Left hindlimb (tissue), 1 donor: ENCODE data around the gene RFT1.

Source experiments
- DNase-seq: peaks from one replicate; pipeline ENCODE4 v3.0.0-alpha.2; 2018

RFT1 gene, protein sequence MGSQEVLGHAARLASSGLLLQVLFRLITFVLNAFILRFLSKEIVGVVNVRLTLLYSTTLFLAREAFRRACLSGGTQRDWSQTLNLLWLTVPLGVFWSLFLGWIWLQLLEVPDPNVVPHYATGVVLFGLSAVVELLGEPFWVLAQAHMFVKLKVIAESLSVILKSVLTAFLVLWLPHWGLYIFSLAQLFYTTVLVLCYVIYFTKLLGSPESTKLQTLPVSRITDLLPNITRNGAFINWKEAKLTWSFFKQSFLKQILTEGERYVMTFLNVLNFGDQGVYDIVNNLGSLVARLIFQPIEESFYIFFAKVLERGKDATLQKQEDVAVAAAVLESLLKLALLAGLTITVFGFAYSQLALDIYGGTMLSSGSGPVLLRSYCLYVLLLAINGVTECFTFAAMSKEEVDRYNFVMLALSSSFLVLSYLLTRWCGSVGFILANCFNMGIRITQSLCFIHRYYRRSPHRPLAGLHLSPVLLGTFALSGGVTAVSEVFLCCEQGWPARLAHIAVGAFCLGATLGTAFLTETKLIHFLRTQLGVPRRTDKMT

DNA sequence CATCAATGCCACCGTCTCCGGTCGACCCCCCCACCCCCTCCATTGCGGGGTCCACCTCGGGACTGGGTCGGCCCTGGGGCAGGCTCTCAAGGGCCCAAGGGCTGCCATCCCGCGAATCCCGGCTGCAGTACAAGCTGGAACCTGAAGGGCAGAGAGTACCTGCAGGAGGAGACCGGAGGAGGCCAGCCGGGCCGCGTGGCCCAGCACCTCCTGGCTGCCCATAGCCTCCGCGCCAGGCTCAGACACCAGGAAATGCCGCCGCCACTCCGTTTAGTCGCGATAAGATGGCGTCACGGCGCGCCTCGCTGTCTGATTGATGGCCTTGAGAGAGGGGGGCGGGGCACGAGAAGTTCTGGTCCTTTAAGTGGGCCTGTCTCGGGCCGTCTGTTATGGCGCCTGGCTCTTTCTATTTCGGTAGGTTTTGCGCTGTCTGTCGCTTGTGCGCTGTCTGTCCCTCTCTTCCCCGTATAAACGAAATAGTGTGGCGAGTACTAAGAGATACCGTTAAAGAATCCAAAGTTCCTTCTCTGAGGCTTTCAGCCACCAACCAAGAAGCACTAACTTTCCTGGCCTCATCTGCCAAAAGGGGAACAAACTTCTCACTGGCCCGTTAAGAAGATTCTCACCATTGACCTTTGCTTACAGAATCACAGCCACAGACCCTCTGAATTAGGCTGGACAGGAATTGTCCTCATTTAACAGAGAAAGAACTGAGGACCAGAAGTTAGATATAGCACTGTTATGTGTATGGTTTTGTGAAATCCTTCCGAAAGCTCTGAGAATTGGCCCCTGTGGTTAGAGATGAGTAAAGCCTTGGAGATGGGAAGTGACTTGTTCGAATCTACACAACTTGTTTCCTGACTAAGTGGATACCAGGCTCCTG lies at the start of gene RFT1:
TSS of gene RFT1 (minus strand) at position 257 of the 883 bp plus-strand sequence. CDS start at position 222, 35 bp downstream.
- DNase-seq = peak; percentile 97

DNA sequence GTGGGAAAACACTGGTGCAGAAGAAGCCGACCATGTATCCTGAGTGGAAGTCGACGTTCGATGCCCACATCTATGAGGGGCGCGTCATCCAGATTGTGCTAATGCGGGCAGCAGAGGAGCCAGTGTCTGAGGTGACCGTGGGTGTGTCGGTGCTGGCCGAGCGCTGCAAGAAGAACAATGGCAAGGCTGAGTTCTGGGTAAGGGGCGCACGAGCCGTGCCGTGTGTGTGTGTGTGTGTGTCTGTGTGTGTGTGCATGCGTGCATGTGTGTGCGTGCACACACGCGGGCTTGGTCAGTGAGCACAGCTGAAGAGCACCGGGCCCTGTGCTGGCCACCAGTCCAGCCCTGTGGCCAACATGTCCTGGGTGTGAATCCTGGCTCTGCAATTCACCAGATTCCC lies 49.3 kb upstream of the RFT1 start:
- DNase-seq = no peak

DNA sequence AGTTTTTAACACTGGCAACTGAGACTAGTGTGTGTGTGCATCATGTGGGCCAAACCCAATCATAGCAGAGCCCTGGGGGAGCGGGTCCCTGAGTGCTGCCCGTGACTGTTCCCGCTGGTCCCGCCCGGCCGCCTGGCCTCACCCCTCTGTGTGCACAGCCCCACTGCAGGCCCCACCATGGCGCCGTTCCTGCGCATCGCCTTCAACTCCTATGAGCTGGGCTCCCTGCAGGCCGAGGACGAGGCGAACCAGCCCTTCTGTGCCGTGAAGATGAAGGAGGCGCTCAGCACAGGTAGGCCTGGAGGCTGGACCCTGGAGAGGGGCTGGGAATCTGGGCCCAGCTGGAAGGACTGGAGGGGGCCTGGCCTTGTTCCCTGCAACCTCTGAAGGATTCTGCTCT lies 48.0 kb upstream of the RFT1 start:
- no peak for DNase-seq

DNA sequence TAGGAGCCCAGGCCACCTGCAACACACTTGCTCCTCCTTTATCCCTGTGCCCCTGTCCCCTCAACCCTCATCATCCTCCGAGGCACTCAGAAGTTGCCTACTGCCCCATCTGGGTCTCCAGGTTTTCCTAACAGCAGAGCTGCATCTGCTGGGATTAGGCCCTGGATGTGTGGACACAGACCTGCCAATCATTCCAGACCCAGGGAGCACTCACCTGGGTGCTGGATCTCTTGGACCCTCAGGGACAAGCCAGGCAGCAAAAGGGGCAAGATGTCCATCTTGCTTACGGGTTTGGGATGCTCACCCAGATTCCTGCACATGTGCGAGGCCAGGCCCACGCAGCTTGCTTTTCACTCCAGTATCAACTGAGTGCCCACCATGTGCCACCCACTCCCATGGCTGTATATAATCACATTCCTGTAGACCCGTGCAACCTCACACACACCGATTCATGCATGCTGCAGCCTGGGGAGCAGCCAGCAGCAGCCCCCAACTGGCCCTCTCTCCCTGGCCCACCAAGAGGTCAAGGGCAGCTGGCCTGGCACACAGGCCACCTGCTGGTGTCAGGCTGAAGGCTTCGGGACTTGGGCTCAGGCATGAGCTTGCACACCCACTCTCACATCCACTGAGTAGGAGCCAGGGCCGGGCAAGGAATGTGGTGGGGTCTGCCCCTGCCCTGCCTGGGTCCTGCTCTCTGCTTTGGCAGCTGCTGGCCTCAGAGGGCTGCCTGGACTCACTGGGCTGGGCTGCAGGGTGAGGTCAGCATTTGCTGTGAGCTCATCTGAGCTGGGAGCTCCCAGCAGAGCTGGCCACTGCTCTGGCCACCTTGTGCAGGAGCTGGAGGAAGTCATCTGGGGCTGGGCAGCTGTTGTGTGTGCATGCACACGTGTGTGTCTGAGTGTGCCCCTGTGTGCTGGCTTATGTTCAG lies 45.6 kb upstream of the RFT1 start:
- DNase-seq = no peak

DNA sequence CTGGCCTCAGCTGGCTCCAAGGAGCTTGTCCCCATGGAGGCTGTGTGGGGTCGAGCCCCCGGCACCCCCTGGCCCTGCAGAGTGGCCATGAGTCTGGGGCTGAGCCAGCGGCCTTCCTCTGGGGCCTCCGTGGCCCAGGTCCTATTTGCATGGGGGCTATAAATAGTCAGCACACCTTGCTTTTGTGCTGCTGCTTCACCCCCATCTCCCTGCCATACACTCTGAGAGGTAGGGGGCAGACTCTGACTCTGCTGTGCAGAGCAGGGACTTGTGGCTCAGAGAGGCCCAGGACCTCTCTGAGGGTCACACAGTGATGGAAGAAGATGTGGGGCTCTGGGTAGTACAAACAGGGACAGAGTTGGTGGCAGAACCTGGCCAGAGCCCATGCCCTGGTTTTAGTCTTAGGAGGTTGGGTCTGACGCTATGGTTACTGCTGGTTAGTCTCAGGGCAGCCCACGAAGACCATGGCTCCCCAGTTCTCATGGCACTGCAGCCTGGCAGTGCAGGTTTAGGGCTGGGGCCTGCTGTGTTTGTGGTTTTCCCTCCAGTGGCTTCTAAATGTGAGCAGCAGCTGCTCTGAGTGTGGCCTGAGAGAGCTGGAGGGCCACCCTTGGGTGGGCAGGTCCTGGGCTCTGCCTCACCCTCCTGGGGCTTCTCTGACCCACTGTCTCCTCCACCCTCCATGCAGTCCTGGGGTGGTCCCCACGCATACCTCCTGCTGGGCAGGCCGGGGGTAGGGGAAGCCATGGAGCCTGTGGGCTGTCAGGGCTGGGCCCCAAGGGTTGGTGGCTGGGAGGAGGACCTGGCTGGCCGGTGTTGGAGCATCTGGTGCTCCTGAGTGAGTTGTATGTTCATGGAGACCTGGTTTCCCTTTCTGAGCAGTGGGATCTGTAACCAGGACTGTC lies 44.4 kb upstream of the RFT1 start:
- DNase-seq = no peak

DNA sequence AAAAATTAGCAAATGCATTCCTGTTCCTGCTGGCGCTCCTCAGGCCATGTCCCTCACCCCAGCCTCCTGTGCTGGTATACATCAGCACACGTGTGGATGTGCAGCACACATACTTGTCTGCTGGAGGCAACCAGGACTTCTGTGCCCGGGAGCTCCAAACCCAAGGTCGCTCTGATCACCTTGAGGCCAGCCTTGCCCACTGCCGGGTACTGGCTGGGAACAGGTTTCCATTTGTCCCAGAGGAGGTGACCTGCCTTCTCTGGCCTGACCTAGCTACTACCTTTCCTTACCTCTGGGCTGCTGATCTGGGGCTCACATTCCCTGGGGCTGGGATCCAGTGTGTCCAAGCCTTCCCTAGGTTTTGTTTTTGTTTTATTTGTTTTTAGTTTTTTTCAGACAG lies 42.9 kb upstream of the RFT1 start:
- DNase-seq = no peak

DNA sequence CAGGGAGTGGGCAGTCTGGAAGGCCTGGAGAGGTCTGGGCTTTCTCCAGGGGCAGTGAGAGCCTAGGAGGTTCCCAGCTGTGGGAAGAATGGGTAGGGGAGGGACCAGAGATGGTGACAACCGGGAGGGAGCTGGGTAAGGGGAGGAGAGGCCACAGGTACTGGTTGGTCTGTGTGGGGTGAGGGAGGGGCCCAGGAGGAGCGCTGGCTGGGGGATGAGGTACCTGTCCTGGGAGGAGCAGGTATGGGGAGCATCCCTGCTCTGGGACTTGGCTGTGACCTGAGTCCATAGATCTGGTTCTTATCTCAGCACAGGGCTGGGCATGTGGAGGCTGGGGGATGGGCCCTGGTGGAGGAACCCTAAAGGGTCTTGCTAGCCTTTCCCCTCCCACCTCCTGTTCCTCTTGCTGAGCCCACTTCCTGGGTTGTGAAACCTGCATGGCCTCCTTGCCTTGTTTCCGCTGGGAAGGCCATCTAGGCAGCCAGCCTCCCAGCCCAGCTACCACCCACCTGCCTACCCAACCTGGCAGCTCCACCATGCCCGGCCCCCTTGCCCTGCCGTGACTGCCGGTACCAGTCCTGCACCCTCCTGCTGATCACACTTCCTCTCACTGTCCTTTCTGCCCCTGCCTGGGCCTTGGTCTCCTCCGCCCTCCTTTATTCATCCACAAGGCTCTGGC lies 41.7 kb upstream of the RFT1 start:
- DNase-seq = no peak

DNA sequence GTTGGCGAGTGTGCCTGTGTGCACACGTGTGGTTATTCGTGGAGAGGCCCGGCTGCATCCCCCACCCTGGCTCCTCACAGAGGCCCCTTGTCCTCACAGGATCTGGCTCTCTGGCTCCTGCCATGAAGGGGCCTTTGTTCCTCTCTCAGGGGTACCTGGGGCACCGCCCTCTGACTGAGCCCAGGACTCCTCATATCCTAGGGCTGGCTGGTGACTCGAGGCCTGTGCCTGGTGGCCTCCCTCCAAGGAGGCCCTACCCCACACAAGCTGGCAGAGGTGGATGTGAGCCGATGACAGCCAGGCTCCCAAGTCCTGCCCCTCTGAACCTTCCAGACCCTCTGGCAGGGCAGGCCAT lies 40.8 kb upstream of the RFT1 start:
- peak; percentile 78 for DNase-seq

DNA sequence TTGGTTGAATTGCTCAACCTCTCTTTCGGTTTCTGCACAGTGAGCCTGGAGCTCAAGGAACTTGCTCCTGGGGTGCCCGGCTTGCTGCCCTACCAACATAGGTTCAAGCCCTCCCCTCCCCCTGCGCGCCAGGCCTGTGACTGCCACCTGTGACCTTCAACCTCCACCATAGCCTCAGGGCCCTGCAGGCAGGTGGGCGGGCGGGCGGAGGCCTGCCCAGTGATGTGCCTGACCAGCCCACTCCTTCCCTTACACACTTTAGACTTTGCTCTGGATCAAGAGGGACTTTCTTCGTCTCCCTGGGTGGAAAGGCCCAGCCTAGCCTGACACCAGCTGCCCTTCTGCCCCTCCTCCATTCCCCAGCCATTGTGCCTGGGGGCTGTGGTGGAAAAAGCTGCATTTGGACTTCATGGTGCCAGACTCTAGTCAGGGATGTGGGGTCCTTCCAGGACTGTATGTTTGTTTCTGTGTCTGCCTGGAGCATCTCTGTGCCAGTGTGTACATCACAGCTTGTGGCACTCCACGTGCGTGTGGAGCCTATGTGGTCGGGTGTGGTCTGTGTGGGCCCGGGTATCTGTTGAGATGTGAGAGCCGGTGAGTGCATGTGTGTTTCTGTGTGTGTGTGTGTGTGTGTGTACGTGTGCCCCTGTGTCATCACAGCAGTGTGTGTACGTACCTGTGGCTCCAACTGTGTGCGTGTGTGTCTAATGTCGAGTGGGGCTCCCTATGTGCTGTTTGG lies 40.3 kb upstream of the RFT1 start:
- no peak for DNase-seq

DNA sequence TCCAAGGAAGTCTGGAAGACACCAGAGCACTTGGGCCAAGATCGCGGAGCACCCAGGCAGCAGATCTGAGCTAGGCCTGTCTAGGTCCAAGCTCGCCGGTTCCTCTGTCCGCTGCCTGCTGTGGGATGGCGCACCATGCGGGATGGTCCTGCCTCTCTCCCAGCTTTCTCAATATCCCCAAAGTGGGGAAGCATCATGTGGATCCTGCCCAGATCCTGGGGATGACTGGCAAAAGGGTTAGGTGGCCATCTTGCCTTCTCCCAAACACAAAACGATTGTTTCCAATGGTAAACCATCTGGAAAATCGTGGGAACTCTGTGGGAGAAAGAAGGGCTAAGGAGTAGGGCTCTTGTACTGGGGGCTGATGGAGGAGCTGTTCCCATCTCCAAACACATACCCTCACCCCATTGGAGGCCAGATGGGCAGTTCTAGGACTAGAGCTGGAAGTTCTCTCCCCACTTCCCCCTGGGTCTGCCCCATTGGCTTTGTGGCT lies 39.6 kb upstream of the RFT1 start:
- DNase-seq = no peak

DNA sequence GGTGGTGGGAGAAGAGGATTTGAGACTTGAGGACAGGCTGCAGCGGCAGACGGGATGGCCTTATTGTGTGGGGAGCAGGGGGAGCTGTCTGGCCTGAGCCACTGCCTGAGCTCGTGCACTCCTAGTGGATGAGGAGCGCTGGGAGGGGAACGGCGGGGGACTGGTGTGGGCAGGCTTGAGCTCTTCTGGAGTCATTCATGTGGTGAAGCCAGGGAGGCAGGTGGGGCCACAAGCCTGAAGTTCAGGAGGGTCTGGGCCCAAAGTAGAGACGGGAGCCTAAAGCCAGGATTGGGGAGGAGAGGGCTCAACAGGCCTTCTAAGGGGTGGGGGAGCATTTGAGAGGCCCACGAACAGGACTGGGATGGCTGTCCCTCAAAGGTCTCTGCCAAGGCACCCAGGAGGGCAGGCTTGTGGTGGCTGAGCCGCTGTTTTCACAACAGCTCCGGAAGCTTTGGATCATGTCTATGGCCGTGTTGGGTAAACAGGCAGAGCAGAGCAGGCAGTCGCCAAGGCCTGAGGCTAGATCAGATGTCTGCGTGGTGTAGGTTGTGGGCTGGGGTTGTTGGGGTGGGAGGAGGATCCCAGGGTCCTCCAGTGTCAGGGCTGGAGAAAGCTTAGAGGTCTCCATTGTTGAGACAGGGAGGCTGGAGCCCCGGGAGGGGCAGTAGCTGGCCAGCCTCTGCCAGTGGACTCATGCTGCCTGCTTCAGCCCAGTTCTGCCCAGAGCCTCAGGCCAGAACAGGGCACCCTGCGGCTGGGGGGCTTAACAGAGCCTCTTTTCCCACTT lies 39.0 kb upstream of the RFT1 start:
- no peak for DNase-seq

DNA sequence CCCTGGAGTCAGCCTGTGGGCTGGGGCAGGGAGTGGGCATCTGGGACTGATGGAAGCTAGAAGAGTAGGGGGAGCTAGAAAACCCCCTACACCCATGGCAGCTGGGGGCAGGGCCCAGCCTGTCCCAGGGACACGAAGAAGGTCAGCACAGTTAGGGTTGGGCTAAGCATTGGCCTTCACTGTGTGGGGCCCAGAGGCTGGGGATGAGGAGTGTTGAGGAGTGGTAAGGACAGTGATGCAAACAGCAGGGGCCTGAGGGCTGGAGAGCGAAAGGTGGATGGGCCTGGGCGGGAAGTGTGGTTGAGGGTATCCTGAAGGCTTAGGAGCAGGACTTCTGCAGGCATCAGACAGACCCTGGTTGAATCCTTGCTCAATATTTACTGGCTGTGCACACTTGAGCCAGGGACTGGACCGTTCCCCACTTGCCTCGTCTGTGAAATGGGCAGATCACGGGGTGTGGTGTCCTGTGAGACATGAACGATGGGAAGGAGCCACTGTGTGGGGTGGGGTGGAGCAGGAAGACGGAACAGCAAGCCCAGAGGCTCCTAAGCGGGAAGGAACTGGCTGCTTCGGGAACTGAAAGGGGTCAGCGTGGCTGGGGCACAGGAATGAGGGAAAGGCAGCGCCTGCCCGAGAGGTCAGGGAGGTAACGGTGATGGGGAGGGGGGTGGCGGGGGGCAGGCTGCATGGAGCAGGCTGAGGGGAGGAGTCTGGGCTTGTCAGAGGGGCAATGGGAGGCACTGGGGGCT lies 38.1 kb upstream of the RFT1 start:
- DNase-seq = no peak

DNA sequence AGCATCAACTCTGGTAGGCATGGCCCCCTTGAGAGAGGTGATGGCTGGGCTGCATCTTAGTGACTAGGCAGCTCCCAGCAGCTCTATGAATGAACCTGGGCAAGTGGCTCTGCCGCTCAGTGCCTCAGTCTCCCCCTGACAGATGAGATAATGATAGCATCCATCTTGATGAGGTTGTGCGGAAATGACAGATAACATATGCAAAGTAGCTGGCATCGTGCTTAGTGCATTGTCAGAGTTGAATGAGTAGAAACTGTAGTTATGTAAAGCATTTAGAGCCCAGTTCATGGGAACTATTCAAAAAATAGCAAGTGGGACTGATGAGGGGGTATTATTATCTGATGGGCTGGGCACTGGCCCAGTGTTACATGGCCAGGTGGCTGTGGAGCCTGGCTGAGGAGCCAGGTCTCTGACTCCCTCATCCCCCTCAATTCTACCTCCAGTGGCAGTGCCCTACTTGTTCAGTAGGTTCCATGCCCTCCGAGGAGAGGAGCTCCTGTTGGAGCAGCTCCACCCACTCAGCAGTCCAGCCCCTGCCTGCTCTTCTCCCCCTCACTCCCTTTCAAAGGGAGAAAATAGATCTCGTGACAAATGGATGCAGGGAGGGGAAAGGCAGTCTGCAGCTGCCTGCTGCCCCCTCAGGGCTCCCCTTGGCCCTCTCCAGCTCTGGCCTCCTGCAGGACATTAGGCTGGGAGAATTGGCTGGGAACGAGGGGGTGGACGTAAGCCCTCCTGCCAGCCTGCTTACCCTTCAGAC lies 37.4 kb upstream of the RFT1 start:
- no peak for DNase-seq

DNA sequence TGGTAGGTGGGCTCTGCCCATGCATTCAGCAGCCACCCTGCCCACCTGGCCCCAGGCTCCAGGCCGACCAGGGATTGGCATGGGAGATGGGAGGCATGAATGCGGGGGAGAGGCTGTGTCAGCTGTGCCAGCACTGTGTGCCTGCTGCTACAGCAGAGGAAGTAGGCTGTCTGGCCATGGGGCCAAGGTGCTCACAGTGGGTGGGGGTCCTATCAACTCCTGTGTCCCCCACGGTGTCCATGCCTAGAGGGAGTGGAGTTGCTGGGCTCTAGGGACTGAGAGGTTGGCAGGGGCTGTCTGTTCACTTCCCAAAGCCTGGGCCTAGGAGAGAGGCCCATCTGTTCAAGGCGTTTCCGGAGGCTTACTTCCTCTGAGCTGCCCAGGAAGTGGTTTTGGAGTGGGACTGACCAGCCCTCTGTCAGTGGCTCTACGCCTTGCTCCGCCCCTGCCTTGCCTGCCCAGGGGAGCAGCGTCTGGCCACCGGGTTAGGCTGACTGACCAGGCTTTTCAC lies 36.6 kb upstream of the RFT1 start:
- DNase-seq = peak; percentile 68

DNA sequence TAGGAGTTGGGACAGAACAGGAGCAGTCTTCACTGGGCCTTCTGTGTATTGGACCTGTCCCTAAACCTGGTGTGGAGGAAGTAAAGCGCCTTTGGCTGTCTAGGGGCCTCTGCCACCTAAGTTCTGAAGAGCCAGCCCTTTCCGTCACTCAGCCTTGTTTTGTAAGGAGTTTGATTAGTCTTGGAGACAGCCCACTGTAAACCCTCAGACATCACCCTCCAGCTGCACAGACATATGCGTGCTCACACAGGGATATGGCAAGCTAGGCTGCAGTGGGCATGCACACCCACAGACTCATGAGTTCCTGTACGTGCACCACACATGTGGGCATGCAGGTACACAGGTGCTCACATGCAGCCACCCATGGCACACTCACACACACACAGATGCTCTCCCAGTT lies 36.0 kb upstream of the RFT1 start:
- no peak for DNase-seq

DNA sequence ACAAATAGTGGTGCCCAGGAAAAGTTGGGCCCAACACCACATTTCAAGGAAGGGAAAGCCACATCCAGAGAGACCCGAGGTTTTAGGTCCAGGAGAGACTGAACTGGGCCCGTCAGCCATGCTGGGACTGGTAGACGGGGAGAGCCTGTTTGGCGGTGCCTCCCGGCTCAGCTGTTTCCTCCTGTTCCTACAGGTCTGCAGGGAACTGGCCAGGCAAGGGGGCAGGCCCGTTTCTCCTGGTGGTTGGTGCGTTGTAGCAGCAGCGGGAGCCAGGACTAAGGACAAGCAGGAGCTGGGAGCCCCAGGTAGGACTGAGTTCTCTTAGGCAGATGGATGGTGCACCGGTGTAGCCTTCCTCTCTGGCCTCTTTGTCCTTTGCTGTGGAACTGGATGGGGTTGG lies 34.7 kb upstream of the RFT1 start:
- DNase-seq = no peak
